Esophagus muscularis mucosa (tissue), 3 donors: ENCODE measurements around the gene OR2S2.

Experiments
- CTCF ChIP-seq, 3 experiments: fragments of 200-600 bp in 2 of 3; fragments of 450-650 bp in 1 of 3; sonication (generic) in 2 of 3; IDR thresholded peaks; one replicate each; pipeline ENCODE4 v1.5.1; 2017 to 2019; ENCODE audit warnings: antibody characterized with exemption in 3 of 3, mild to moderate bottlenecking in 2 of 3, moderate library complexity in 1 of 3
- EP300 ChIP-seq: sonication (generic); formaldehyde crosslinking; IDR thresholded peaks from one replicate; pipeline ENCODE4 v1.6.1; 2017; ENCODE audit warnings: antibody characterized with exemption

- TF ChIP-seq EP300 = no peak
- TF ChIP-seq CTCF (IDR thresholded peaks at IDR 0.05) = no peak
Observed at GRCh38 chr9:35965011-35965410, 7.1 kb upstream of the OR2S2 start.
